Endothelial cell of umbilical vein (primary cell): ENCODE data around the gene UBR3. TPM values are rescaled to one million over a fixed set of nuclear protein-coding genes. Genes with fewer than 3 reads are reported as not detected.
"Not testable (repeated sequence)": the region's sequence is repeated elsewhere in the genome, so short reads cannot be mapped to it uniquely, and the experiment has no call there.

ENCODE experiments used
- BruUV-seq: library from RNA; stranded (reverse); fragments of 400-500 nt; replicated peaks from 2 replicates; lab custom pipeline; 2021; lab: Mats Ljungman, UMichigan
- CTCF ChIA-PET: fragments of 300-600, 350-600 bp; sonication (Branson Sonifier 250); formaldehyde crosslinking; loops from one replicate; lab custom pipeline; 2021; ENCODE audit warnings: antibody characterized with exemption, inconsistent platforms; lab: Charles Lee
- POLR2A ChIA-PET: fragments of 300-600, 350-600 bp; sonication (Branson Sonifier 250); formaldehyde crosslinking; loops from one replicate; lab custom pipeline; 2021; ENCODE audit warnings: antibody characterized with exemption, inconsistent platforms; lab: Charles Lee
- DNase-seq: peaks from one replicate; pipeline ENCODE4 v3.0.0-alpha.2; 2011; ENCODE audit warnings: low read depth, low spot score
- FAIRE-seq: peaks from 2 replicates; lab custom pipeline; 2011; peaks lifted over from hg19 to GRCh38; lab: Jason Lieb, UNC
- H2AFZ ChIP-seq: 2 replicates; pipeline ENCODE4 v1.6.0; 2012; ENCODE audit warnings: low read depth, low read length, control low read depth, inconsistent platforms
- H3K27ac ChIP-seq: 2 replicates; pipeline ENCODE4 v1.5.1; 2011; ENCODE audit warnings: low read depth, mild to moderate bottlenecking, control low read depth, low read length, moderate library complexity; ENCODE audit not compliant: insufficient read depth
- H3K27me3 ChIP-seq, 2 experiments: 2 replicates each; pipeline versions ENCODE4 v1.6.0 to v1.6.1; 2011; ENCODE audit warnings: low read length in 2 of 2, mixed read lengths in 1 of 2; ENCODE audit not compliant: control insufficient read depth in 2 of 2, insufficient read depth in 2 of 2
- H3K36me3 ChIP-seq, 2 experiments: 2 replicates in 1 of 2; 3 replicates in 1 of 2; pipeline ENCODE4 v1.5.1; 2011; ENCODE audit warnings: low read length in 2 of 2, mild to moderate bottlenecking in 1 of 2, moderate library complexity in 1 of 2; ENCODE audit not compliant: control insufficient read depth in 2 of 2, insufficient read depth in 2 of 2; ENCODE audit errors: extremely low read depth in 1 of 2
- H3K4me1 ChIP-seq: 3 replicates; pipeline ENCODE4 v1.5.1; 2011; ENCODE audit warnings: mild to moderate bottlenecking, low read length; ENCODE audit not compliant: control insufficient read depth, insufficient read depth; ENCODE audit errors: extremely low read depth
- H3K4me2 ChIP-seq: 2 replicates; pipeline ENCODE4 v1.6.1; 2011; ENCODE audit warnings: low read length, control low read depth, mixed read lengths; ENCODE audit not compliant: insufficient read depth
- H3K4me3 ChIP-seq, 3 experiments: fragments of 200-600 bp in 1 of 3; sonication (generic), shearing (Covaris generic) in 1 of 3; replicated peaks in 1 of 3; 2 replicates each; pipeline ENCODE4 v1.5.1; 2011 to 2016; ENCODE audit warnings: control low read depth in 3 of 3, low read length in 3 of 3, mild to moderate bottlenecking in 2 of 3, inconsistent platforms in 1 of 3, low read depth in 1 of 3, moderate library complexity in 1 of 3; ENCODE audit not compliant: insufficient read depth in 1 of 3
- H3K79me2 ChIP-seq: 2 replicates; pipeline ENCODE4 v1.6.0; 2012; ENCODE audit warnings: low read length, inconsistent platforms; ENCODE audit not compliant: control insufficient read depth, insufficient read depth
- H3K9ac ChIP-seq: replicated peaks from 2 replicates; pipeline ENCODE3; 2011; ENCODE audit warnings: low read length, control low read depth; ENCODE audit not compliant: insufficient read depth; ENCODE audit errors: extremely low read depth
- H3K9me1 ChIP-seq: replicated peaks from 3 replicates; pipeline ENCODE4 v1.6.0; 2011; ENCODE audit warnings: mild to moderate bottlenecking, low read length; ENCODE audit not compliant: control insufficient read depth, insufficient read depth; ENCODE audit errors: extremely low read depth
- H3K9me3 ChIP-seq: replicated peaks from 2 replicates; pipeline ENCODE4 v1.5.1; 2012; ENCODE audit warnings: low read length, inconsistent platforms; ENCODE audit not compliant: control insufficient read depth, insufficient read depth
- H4K20me1 ChIP-seq: replicated peaks from 2 replicates; pipeline ENCODE3; 2011; ENCODE audit warnings: mild to moderate bottlenecking, low read length; ENCODE audit not compliant: control insufficient read depth, insufficient read depth; ENCODE audit errors: extremely low read depth
- FOS ChIP-seq: IDR thresholded peaks from 2 replicates; pipeline ENCODE4 v1.6.1; 2011; ENCODE audit warnings: mild to moderate bottlenecking, low read length, moderate library complexity, borderline replicate concordance; ENCODE audit not compliant: insufficient read depth
- JUN ChIP-seq: IDR thresholded peaks from 2 replicates; pipeline ENCODE4 v1.6.1; 2011; ENCODE audit warnings: borderline replicate concordance, low read depth; ENCODE audit not compliant: insufficient read length, insufficient read depth
- MYC ChIP-seq: IDR thresholded peaks from one replicate; pipeline ENCODE4 v1.6.1; 2011; ENCODE audit warnings: mild to moderate bottlenecking, low read depth, low read length
- POLR2AphosphoS5 ChIP-seq: IDR thresholded peaks from 2 replicates; pipeline ENCODE4 v1.6.1; 2012; ENCODE audit warnings: low read depth, mild to moderate bottlenecking, control low read depth, low read length, moderate library complexity; ENCODE audit not compliant: insufficient read depth
- dilution Hi-C: fragments of 300-500 bp; cut with MboI; formaldehyde crosslinking; loops from one replicate; pipeline ENCODE4 v1.15.0; 2019; ENCODE audit warnings: low sequenced_read_pairs; ENCODE audit not compliant: extremely low pct_ligation_motif_present
- intact Hi-C: fragments of 100-400 bp; cut with micrococcal nuclease; formaldehyde crosslinking; loops from one replicate; pipeline ENCODE4 v1.10.0; 2022
- polyA plus RNA-seq, 4 experiments: library from polyadenylated mRNA; depleted of rRNA in 3 of 4; stranded (reverse) in 3 of 4; unstranded in 1 of 4; fragments of >200 nt; gene quantifications; 2 replicates each; pipeline versions ENCODE4 v1.2.1 to v1.2.3, GENCODE V29; 2011 to 2012; ENCODE audit warnings: missing spikeins in 1 of 4
- total RNA-seq: library from RNA; stranded (reverse); gene quantifications from 2 replicates; pipeline ENCODE4 v1.2.3, GENCODE V29; 2021

The UBR3 gene
- total and polyA plus RNA-seq, 2 donors (not counting 3 experiments of a cell fraction or from before 2014, with no cell fraction given): 5.3 to 27.5 TPM

DNA sequence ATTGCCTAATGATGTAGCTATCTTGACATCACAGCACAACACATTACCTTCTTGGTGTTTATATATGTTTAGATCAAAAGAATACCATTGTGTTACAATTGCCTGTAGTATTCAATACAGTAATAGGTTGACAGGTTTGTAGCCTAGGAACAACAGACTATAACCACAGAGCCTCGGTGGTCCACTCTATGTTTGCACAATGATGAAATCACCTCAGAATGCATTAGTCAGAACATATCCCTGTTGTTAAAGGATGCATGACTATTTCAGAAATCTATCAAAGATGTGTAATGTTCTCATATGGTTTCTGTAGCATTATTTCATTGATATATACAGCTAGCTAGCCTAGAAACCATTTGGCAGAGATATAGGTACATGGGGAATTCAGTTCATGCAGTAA, 11.4 kb upstream of the UBR3 start:
- FAIRE-seq (peak; percentile 81), DNase-seq (peak; percentile 42)
- Histone ChIP-seq H3K9ac (no peak overlapping the region), H4K20me1 (no peaks in the 10 kb centered on the region), H3K9me3 (no peaks in the 10 kb centered on the region), H3K4me2 (no peak overlapping the region), H3K4me1 (peaks cover 16% of the 10 kb centered on the region), H3K9me1 (no peaks in the 10 kb centered on the region), H3K79me2 (peaks cover 8% of the 10 kb centered on the region), H3K4me3 (no peak overlapping the region), H2AFZ (no peak overlapping the region), H3K27ac (peak overlapping the region; percentile 62), H3K36me3 (peaks cover 14 to 15% of the 10 kb centered on the region in 2 experiments), H3K27me3 (no peaks in the 10 kb centered on the region)
- dilution Hi-C loops (no loop called here), intact Hi-C loops (no loop called here)
- CTCF ChIA-PET: interaction anchor here (1.0 to 1.9 kb wide), 3 partner anchors 9 to 13 kb away, joined by 4 to 11 read pairs (median 5); partner anchors contain the start of genes METTL5 and UBR3
- BruUV-seq: no TSS peak
- POLR2A ChIA-PET: no interaction called here
- peak; percentile 59 for TF ChIP-seq FOS
- TF ChIP-seq JUN: peak; percentile 54
- peak; percentile 18 for TF ChIP-seq POLR2AphosphoS5
- TF ChIP-seq MYC: no peak

DNA sequence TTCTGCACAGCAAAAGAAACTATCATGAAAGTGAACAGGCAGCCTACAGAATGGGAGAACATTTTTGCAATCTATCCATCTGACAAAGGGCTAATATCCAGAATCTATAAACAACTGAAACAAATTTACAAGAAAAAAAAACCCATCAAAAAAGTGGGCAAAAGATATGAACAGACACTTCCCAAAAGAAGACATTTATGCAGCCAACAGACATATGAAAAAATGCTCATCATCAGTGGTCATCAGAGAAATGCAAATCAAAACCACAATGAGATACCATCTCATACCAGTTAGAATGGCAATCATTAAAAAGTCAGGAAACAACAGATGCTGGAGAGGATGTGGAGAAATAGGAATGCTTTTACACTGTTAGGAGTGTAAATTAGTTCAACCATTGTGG, 10.3 kb upstream of the UBR3 start:
- BruUV-seq, H3K9ac ChIP-seq, H3K4me2 ChIP-seq, H3K27ac ChIP-seq, DNase-seq, H3K79me2 ChIP-seq, H3K4me3 ChIP-seq, FAIRE-seq, H2AFZ ChIP-seq, H4K20me1 ChIP-seq, H3K9me1 ChIP-seq, H3K27me3 ChIP-seq, intact Hi-C loops, dilution Hi-C loops, CTCF ChIA-PET, H3K9me3 ChIP-seq, POLR2A ChIA-PET: not testable (repeated sequence)
- peaks cover 8 to 11% of the 10 kb centered on the region in 2 experiments for H3K36me3 ChIP-seq
- peaks cover 16% of the 10 kb centered on the region for H3K4me1 ChIP-seq

DNA sequence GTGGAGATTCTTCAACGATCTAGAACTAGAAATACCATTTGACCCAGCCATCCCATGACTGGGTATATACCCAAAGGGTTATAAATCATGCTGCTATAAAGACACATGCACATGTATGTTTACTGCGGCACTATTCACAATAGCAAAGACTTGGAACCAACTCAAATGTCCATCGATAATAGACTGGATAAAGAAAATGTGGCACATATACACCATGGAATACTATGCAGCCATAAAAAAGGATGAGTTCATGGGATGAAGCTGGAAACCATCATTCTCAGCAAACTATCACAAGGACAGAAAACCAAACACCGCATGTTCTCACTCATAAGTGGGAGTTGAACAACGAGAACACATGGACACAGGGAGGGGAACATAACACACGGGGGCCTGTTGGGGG, 9.9 kb upstream of the UBR3 start:
- POLR2A ChIA-PET, intact Hi-C loops: not testable (repeated sequence)

More for the DNA sequence above, 9.9 kb upstream of the UBR3 start:
- H2AFZ ChIP-seq, H3K27ac ChIP-seq, H3K4me3 ChIP-seq, H3K27me3 ChIP-seq, DNase-seq, H3K4me2 ChIP-seq, dilution Hi-C loops, BruUV-seq, H4K20me1 ChIP-seq, H3K9me1 ChIP-seq, H3K9ac ChIP-seq, H3K36me3 ChIP-seq, H3K9me3 ChIP-seq, FAIRE-seq: not testable (repeated sequence)
- Histone ChIP-seq H3K4me1 (peaks cover 16% of the 10 kb centered on the region), H3K79me2 (peaks cover 12% of the 10 kb centered on the region)
- CTCF ChIA-PET: interaction anchor here (0.6 kb wide), 1 partner anchor 160 kb away, joined by 3 read pairs; no protein-coding TSS in a partner anchor
